Vagina (tissue), 2 donors: ENCODE data around the gene ATP5MC2.

Experiments used
- POLR2A ChIP-seq, 2 donors: fragments of 450-650 bp; IDR thresholded peaks; one replicate each; pipeline ENCODE4 v1.6.1; 2017; ENCODE audit warnings: antibody characterized with exemption in 2 of 2, mild to moderate bottlenecking in 2 of 2, moderate library complexity in 2 of 2
- TF ChIP-seq, protein P1 (sequence below), 3 experiments: fragments of 450-650 bp in 2 of 3; fragments of 200-600 bp in 1 of 3; sonication (generic) in 1 of 3; IDR thresholded peaks; one replicate each; pipeline ENCODE4 v1.5.1; 2017 to 2019; ENCODE audit warnings: antibody characterized with exemption in 3 of 3, mild to moderate bottlenecking in 2 of 3, moderate library complexity in 2 of 3

DNA sequence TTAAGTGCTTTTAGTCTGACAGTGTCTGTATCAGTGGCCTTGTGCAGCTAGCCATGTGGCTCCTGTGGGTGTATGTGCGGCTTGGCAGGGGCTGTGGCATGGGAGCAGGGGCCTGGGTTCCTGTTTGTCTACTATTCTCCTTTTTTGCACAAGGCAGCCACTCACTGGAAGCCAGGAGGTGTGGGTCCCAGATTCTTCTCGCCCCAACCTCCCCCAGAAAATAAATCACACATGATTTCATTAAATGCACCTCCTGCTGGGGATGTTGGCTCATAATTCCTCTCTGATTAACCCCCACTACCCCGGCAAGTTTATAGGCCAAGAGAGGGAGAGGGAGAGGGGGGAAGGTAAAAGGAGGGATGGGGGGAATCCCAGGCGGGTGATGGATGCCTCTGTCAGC is 33.8 kb upstream of the ATP5MC2 start:
- TF ChIP-seq, protein P1, sequence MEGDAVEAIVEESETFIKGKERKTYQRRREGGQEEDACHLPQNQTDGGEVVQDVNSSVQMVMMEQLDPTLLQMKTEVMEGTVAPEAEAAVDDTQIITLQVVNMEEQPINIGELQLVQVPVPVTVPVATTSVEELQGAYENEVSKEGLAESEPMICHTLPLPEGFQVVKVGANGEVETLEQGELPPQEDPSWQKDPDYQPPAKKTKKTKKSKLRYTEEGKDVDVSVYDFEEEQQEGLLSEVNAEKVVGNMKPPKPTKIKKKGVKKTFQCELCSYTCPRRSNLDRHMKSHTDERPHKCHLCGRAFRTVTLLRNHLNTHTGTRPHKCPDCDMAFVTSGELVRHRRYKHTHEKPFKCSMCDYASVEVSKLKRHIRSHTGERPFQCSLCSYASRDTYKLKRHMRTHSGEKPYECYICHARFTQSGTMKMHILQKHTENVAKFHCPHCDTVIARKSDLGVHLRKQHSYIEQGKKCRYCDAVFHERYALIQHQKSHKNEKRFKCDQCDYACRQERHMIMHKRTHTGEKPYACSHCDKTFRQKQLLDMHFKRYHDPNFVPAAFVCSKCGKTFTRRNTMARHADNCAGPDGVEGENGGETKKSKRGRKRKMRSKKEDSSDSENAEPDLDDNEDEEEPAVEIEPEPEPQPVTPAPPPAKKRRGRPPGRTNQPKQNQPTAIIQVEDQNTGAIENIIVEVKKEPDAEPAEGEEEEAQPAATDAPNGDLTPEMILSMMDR (IDR thresholded peaks at IDR 0.05), result no peak
- TF ChIP-seq POLR2A (IDR thresholded peaks at IDR 0.05), result no peak
